DMS114 treated with DMSO at 0.1 percent for 48 hours (cell line): ENCODE measurements around the gene TUBB6.

Experiments used
- DNase-seq: peaks from one replicate; lab custom pipeline; 2025; ENCODE audit not compliant: unreplicated experiment; lab: John Stamatoyannopoulos, UW

The TUBB6 gene

DNA sequence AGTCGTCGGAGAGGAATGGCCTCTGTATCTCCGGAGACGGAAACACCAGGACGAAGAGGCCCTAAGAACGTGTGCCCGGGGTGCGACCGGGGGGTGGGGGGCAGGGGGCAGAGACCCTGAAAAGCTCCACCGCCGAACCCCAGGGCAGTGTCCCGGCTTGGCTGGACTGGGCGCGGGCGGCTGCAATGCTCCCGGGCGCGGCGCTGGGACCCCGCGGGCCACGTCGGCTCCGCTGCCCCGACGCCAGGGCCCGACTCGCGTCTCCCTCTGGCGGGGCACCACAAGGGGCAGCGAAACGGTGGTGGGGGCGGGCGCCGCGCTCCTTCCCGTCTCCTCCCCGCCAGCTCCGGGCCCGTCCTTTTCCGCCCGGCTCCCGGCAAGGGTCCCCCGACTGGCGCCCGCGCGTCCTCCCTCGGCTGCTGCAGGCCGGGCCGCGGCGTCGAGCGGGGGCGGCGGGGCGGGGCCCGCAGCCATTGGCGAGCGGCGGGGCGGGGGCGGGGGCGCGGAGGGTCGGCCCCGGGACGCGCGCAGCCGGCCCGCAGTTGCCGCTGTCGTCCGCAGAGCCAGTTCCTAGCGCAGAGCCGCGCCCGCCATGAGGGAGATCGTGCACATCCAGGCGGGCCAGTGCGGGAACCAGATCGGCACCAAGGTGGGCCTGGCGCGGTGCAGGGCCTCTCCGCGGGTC is at the start of gene TUBB6:
TUBB6 (plus strand) TSS at position 541 of the 685 bp plus-strand sequence; CDS start at position 593, 52 bp downstream.
- DNase-seq: peak; percentile 43

DNA sequence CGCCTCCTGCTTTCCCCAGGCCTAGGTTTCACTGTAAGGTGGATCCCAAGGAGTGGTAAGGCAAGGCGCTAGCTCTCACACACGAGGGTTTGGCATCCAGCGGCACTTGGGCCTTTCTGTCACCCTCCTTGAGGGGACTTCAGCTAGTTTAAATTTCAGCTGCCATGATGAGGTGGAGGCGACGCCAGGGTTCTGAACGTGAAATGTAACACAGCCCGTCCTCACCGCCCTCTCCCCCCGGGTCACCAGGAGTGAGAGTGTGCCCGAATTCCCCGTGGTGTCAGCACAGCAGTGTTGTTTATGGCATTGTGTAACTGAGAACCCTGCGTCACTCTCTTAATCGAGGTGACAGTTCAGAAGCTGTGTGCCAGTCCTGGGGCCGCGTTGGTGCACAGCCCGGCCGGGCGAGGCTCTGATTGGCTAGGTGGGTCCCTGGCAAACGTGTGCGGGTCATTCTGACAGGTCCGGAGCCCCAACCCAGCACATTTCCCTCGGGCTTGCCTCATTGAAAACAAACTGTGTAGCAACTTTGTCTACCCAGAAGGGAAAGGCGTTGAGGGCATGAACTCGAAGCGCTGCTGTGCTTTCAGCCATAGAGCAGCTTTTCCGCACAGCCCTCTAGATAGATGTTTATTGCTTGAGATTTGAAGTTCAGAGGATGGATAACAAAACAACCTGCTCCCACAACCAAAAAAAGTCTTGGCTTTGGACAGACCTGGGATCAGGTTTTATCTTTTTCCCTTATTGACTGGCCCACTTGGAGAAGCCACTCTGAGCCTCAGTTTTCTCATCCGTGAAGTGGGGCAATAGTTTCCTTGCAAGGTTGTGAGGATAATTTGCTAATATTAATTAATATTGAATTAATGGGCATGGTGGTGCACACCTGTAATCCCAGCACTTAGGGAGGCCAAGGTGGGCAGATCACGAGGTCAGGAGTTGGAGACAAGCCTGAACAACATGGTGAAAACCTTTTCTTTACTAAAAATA is 49.0 kb upstream of the TUBB6 start:
- no peak for DNase-seq

DNA sequence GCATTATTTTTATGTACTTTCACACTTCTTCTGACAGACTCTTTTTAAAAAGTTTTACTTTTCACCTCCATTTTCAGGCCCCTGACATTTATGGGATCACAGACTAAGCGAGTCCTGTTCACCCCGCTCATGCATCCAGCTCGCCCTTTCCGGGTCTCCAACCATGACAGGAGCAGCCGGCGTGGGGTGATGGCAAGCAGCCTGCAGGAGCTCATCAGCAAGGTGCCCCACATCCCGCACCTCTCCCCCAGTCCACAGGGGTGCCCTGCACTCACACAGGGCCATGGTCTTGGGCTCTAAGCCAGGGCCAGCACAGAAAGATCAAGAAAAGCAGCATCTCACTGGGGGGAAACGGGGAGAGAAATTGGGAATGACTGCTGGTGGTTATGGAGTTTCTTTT is 45.3 kb upstream of the TUBB6 start:
- no peak for DNase-seq

DNA sequence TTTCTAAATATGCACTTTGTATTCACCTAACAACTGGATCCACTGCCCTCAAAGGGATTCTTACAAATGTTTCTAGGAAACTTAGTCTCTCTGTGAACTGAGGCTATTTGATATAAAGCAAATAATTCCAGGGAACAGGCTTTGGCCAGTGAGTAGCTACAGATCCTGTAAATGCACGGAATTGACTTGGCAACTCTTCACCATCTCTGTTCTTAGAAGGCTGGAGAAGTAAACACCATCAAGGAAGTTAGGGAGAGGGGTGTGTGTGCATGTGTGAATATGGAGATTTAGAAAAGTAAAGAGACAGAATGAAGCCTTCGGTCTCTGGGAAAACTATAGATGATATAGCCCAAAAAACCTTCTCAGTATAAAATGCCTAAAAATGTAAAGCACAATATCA is 43.2 kb upstream of the TUBB6 start:
- DNase-seq: no peak

DNA sequence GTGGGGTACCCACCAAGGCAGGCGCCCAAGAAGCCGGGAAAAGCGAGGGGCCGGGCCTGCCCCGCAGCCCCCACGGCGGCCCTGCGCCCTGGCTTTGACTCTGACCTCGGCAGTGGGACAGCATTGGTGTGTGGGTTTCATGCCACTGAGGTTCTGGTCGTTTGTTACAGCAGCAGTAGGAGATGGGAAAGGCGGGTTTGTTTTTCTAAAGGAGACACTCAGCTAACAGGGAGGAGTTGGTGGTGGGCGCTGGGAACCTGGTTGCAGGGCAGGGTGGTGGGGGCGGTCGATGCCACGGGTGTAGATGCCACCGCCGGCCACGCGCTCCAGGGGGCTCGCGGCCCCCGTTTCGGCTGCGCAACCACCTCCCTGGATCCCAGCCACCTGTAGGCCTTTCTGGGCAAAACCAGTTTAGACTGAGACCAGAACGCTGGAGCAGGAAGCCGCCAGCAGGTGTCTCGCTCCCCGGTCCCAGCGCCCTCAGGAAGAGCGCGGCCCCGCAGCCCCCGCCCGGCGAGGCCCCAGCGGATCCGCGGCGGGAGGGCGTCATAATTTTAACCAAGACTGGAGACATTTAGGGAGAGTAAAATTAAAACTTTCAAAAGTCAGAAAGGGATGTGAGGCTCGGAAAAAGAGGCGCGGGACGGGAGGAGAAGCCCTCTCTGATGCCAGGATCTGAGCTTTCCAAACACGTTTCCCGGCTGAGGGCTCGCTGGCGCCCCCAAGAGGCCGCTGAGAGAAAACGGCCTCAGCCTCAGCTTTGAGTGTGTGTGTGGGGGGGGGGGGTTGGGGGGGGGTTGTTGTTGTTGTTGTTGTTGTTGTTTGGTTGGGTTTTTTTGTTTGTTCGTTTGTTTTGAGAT is 36.4 kb upstream of the TUBB6 start:
- DNase-seq: peak; percentile 78

DNA sequence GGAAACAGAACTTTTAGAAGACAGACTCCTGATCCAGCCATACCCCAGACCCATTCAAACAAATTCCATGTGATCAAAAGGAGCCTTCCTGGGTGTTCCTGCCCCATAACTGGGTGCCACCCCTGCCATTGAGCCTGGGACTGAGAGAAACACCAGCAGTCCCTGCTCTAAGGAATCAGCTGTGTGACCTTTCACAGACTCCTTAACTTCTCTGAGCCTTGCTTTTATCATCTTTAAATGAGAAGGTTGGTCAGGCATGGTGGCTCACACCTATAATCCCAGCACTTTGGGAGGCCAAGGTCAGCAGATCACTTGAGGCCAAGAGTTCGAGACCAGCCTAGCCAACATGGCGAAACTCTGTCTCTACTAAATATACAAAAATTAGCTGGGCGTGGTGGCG is 33.2 kb upstream of the TUBB6 start:
- no peak for DNase-seq

DNA sequence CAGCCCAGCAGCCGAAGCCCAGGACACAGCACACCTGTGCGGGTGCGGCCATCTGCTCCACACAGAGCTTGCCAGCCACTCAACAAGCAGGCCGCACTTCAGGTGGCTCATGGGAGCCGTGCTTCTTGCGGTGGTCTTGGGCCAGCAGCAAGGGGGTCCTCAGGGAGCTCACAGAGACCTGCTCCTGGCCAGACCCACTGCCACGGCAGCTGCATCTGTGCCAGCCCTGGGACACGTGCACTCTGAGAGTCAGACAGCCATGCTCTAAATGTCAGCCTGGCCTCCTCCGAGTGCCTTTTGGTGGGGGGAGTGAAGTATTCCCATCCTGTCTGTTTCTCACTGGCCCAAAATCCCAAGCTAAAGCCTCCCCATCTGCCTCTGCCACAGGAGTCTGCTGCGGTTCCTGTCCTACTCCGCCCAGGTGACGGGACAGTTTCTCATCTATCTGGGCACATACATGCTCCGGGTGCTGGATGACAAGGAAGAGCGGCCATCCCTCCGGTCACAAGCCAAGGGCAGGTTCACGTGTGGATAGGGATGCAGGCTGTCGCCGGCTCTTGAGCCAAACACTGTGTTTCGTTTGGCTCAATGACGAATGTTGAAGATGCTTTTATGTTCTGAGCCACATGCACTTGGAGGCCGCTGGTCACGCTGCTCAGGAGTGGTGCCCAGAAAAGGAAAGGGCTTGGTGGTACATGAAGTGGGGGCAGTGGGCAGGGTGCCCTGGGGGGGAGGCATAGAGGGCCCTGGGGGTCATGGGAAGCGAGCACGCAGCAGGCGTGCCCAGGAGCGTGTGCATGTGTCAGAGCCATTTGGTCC is 31.1 kb upstream of the TUBB6 start:
- DNase-seq: no peak

DNA sequence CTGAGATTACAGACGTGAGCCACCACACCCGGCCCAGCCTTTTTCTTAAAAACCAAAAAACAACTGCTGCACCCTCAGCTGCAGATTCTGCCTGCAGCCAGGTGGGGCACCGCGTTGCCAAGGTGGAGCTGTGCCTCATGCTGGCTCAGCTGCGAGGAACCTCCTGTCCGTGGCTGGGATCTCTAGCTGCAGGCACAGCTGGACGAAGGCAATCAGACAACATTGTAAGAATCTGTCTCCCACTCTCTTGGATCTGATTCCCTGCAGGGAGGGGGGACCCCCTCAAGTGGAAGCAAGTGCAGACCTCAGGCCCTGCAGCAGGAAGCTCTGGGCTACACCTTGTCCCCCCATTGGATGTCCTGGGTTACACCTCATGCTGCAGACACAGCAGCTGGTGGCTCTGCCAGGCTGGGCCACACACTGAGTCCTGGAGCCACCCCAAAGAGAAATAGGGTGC is 29.8 kb upstream of the TUBB6 start:
- no peak for DNase-seq

DNA sequence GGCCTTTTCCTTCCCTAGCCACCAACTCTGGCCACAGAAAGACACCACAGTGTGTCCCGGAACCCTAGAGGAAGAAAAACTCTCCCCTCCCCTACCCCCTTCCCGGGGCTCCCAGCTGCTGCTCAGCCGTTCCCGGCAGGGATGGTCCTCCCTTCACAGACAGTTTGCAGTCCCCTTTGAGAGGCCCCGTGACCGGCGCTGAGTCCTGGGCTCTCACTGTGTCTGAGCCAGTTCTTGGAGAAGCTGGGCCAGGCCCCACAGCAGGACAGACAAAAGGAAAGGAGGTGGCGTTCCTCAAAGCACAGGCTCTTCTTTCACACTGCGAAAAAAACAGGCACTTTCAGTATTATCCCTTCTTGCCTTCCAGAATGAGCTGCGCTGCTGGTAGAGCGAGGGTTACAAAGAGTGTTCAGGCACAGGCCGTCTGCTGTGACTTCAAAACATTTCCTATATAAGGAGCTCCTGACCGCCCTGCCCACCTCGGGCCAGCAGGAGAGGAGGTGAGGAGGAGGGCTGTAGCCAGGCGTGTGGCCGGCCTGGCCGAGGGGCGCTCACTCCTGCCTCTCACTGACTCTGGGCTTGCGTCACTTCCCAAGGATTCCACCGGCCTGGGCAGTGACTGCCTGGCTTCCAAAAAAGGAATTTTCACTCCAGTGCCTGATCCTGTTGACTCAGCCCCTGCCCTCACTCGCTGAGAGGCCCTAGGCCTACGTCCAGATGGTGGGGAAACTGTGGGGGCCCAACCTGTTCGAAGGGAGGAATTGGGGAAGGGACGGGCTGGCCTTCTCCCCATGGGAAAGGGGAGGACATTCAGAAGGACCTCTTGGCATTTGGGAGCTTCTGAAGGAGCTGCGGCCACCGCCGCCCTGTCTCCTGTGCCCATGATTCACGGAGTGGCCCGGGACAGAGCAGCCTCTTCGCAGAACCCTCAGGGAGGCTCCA is 29.0 kb upstream of the TUBB6 start:
- DNase-seq: no peak

DNA sequence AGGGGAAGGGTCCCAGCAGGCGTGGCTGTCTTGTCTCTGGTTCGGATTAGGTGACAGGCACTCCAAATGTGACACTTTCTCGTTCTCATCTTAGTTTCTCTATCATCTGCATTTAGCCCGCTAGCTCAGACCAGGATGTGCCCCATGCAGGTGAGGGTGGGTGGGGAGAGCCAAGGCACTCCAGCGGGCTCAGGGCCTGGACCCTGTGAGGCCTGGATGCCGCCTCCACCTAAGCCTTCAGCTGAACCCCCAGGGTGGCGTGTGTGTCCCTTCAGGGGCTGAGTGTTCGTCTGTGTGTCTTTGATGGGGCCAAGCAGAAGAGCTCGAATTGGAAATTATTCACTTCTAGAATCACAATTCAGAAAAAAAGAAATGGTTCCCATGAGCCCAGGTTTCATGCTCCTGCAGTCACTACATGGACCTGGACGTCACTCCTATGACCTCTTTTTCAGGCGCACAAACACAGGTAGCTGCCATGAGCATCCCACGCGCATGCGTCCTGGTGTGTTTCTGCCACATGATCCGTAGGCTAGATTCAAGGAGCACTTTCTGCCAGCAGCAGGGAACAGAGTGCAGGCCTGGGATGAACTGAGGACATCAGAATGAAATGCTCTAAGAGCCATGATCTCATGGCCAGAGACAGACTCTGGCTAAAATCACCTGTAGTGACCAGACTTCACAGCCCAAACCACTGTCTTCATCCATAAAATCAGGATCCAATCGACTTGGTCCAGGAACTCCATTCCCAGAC is 28.1 kb upstream of the TUBB6 start:
- DNase-seq: no peak

DNA sequence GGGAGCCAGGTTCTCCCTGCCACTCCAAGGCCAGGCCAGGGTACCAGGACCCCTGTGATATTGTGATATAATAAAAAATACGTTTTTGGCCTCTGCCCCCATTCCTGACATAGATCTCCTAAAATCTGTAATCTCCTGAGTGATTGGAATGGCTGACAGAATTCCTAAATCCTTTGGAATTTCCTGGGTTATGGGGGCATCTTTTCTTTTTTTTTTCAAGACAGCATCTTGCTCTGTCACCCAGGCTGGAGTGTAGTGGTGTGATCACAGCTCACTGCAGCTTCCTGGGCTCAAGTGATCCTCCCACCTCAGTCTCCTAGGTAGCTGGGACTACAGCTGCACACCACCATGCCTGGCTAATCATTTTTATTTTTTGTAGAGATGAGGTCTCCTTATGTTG is 26.2 kb upstream of the TUBB6 start:
- DNase-seq: no peak

DNA sequence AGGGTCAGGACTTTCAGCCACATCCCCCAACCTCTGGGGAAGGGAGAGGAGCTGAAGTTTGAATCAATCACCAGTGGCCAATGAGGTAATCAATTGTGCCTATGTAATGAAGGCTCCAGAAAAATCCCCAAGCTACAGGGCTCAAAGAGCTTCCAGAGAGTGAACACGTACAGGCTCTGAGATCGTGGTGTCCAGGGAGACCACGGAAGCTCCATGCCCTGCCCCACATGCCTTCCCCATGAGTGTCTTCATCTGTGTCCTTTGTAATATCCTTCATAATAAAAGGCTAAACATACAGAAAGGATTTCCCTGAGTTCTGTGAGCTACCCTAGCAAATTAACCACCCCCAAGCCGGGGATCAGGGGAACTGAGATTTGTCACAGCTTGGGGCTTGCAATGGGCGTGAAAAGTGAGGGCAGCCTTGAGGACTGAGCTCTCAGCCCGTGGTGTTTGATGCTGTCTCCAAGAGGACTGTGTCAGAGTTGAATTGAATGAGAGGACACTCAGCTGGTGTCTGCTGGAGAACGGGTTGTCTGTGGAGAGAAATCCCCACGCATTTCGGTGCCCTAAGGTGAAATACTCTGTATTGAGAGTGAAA is 25.5 kb upstream of the TUBB6 start:
- no peak for DNase-seq

DNA sequence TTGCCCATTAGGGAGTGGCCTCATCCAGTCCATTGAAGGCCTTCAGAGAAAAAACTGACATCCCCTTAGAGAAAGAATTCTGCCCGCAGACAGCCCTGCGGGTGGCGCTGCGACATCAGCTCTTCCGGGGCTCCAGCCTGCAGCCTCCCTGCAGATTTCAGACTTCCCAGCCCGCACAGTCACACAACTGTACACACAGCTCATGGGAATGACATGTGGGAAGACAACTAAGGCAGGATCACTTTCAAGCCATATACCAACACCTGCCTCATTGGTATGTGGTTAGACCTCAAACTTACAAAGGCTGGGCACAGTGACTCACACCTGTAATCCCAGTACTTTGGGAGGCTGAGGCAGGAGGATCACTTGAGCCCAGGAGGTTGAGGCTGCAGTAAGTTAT is 24.8 kb upstream of the TUBB6 start:
- DNase-seq: no peak

DNA sequence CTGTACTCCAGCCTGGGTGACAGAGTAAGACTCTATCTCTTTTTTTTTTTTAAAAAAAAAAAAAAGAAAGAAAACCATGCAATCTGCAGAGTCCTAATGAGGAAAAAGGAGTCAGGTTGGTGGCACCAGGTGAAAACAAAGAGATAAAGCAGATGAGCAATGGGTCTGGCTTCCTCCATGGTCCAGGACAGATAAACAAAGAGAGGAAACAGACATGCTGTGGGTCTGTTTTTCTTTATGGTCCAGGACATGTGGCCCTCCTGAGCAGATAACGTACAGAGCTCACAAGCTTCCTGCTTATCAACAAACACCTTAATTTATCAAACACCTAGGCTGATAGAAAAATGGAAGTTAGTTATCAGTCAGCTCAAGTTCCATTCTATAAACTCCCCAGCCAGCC is 24.4 kb upstream of the TUBB6 start:
- DNase-seq: no peak

DNA sequence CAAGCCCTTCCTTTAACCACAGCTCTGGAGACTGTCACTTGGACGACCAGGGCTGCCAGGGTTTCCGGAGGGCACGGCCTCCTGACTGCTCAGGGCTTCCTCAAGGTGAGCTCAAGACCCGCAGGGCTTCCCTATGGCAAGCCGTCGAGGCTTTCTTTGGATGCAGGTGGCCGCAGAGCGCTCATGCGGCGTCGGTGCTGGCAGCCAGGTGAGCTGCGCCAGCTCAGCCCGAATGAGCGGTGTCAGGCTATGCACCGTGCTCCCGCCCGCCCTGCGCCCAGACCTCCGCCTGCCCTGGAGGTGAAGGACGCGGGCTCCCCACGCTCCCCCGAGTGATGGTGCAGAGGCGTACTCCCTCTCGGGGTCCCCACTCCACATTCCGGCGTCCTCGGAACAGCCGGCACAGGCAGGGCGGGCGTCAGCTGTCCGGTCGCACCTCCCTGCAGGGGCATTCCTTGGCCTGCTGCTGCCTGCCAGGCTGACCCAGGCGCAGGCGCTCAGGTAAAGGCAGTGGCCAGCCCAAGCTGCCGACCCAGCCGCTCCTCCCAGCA is 20.8 kb upstream of the TUBB6 start:
- DNase-seq: no peak

DNA sequence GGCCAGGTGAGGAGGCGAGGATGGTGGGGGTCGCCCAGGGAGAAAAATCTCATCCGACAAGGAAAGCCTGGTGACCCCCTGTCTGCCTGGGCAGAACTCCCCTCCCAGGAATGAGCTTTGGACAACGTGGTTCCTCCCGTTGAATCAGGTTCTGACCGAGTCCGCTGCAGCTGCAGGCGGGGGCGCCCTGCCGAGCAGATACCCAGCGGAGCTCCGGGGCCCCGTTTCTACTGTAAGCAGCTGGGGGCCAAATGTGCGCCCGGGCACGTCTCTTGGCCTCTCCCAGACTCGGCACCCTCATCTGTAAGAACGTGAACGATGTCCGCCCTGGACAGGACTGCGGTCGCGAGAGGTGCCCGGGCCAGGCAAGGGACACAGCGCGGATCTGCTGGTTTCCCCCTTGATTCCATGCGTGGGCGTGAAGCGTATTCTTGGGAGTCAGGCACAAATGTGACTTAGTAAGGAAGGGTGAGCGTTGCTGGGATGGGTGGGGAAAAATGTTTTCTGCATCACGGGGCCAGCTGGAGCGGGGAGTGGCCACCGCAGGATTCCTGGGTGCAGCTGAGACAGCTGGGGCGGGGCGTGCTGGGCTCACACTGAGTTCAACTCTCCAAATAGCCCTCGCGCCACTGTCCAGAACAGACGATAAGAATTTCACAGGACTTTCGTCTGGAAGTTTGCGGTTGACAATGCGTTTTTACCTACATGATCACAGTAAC is 20.2 kb upstream of the TUBB6 start:
- peak; percentile 8 for DNase-seq

DNA sequence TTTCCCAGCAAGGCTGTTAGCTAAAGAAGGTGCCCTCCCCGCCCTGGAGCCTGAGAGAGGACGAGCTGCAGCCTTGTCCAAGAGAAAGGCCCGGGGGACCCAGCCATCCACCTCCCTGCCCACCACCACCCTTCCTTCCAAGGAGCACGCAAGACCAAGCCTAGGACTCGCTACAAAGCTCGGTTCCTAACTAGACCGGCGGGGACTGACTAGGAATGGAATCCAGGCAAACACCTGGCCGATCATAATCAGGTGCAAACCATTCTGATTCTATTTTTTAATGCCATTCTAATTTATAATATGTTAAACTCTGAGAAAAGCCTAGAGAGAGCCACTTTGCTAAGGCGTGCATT is 19.7 kb upstream of the TUBB6 start:
- no peak for DNase-seq
